K562 (cell line): ENCODE data around the gene GPNMB. TPM values are rescaled to one million over a fixed set of nuclear protein-coding genes. Genes with fewer than 3 reads are reported as not detected.

ENCODE experiments used
- ARID1B ChIP-seq: fragments of 450-650 bp; IDR thresholded peaks from 2 replicates; pipeline ENCODE4 v1.6.1; 2016; ENCODE audit warnings: antibody characterized with exemption, mild to moderate bottlenecking, inconsistent platforms
- CCNT2 ChIP-seq: IDR thresholded peaks from 2 replicates; pipeline ENCODE4 v1.6.1; 2011; ENCODE audit warnings: borderline replicate concordance, low read depth, mild to moderate bottlenecking, moderate library complexity, mixed read lengths, low read length; ENCODE audit not compliant: insufficient read length; ENCODE audit errors: extremely low read depth
- EWSR1 ChIP-seq: fragments of 450-650 bp; IDR thresholded peaks from 2 replicates; pipeline ENCODE4 v1.6.1; 2018; ENCODE audit warnings: borderline replicate concordance, mild to moderate bottlenecking, low read depth, moderate library complexity; ENCODE audit not compliant: partially characterized antibody
- HCFC1 ChIP-seq: IDR thresholded peaks from 2 replicates; pipeline ENCODE4 v1.6.1; 2012; ENCODE audit warnings: low read depth, low read length, improper control_type of control experiment
- HOXB6 ChIP-seq: fragments of 250-450 bp; sonication (Bioruptor Pico); IDR thresholded peaks from 2 replicates; pipeline ENCODE4 v1.5.1; 2022; ENCODE audit warnings: mild to moderate bottlenecking, borderline replicate concordance
- KLF1 ChIP-seq: fragments of 450-650 bp; IDR thresholded peaks from 2 replicates; pipeline ENCODE4 v1.6.1; 2016; ENCODE audit warnings: missing genetic modification characterization, missing compliant biosample characterization
- MEIS2 ChIP-seq: fragments of 450-650 bp; IDR thresholded peaks from 2 replicates; pipeline ENCODE4 v1.6.1; 2014; ENCODE audit warnings: mild to moderate bottlenecking; ENCODE audit not compliant: partially characterized antibody
- MXI1 ChIP-seq: IDR thresholded peaks from 2 replicates; pipeline ENCODE4 v1.6.1; 2011; ENCODE audit warnings: low read depth, mild to moderate bottlenecking, improper control_type of control experiment, low read length
- NFIX ChIP-seq: fragments of 250-450 bp; sonication (Bioruptor Pico); IDR thresholded peaks from 2 replicates; pipeline ENCODE4 v1.4.0; 2020; ENCODE audit warnings: low read depth, mild to moderate bottlenecking, moderate library complexity
- PRPF4 ChIP-seq: fragments of 200-400 bp; formaldehyde crosslinking; IDR thresholded peaks from one replicate; pipeline ENCODE4 v1.6.1; 2017; ENCODE audit warnings: low read length, low read depth, mild to moderate bottlenecking; ENCODE audit not compliant: insufficient read depth, poor library complexity, severe bottlenecking
- SIN3B ChIP-seq: fragments of 450-650 bp; IDR thresholded peaks from 2 replicates; pipeline ENCODE4 v1.6.1; 2017; ENCODE audit warnings: low read depth, mild to moderate bottlenecking, moderate library complexity
- SMARCB1 ChIP-seq: IDR thresholded peaks from 2 replicates; pipeline ENCODE4 v1.6.1; 2011; ENCODE audit warnings: improper control_type of control experiment, low read depth; ENCODE audit not compliant: insufficient read length
- SP1 ChIP-seq: sonication (generic); formaldehyde crosslinking; IDR thresholded peaks from 2 replicates; pipeline ENCODE4 v1.8.1; 2022; ENCODE audit warnings: mild to moderate bottlenecking, missing genetic modification reagents
- ZNF384 ChIP-seq: IDR thresholded peaks from 2 replicates; pipeline ENCODE4 v1.6.1; 2012; ENCODE audit warnings: low read depth, low read length, improper control_type of control experiment
- ZNF408 ChIP-seq: fragments of 250-450 bp; sonication (Bioruptor Pico); IDR thresholded peaks from 2 replicates; pipeline ENCODE4 v1.4.0; 2020; ENCODE audit warnings: low read depth, mild to moderate bottlenecking, moderate library complexity
- polyA plus RNA-seq, 8 experiments: library from polyadenylated mRNA; depleted of rRNA in 4 of 8; stranded (reverse) in 5 of 8; unstranded in 3 of 8; fragments of >200 nt; fragmentation: Nextera tagmentation in 2 of 8; fragmentation: Illumina TruSeq in 1 of 8; extraction: Ambion mirVana in 2 of 8; extraction: Trizol in 1 of 8; gene quantifications; 2 replicates each; pipeline versions ENCODE4 v1.2.1 to v1.2.3, GENCODE V29; 2011 to 2014; ENCODE audit warnings: inconsistent platforms in 1 of 8, missing spikeins in 1 of 8
- total RNA-seq, 7 experiments: library from RNA; depleted of rRNA in 6 of 7; stranded (reverse); fragments of >200 nt in 6 of 7; fragmentation: Illumina TruSeq in 2 of 7; extraction: Trizol in 2 of 7; gene quantifications; 2 replicates each; pipeline versions ENCODE4 v1.2.1 to v1.2.3, GENCODE V29; 2011 to 2021; ENCODE audit warnings: low replicate concordance in 1 of 7
- TF ChIP-seq, protein P1 (sequence below), 3 experiments: fragments of 200-800 bp in 1 of 3; sonication (Bioruptor generic) in 1 of 3; sonication (generic) in 1 of 3; formaldehyde crosslinking in 1 of 3; IDR thresholded peaks; 2 replicates each; pipeline versions ENCODE4 v1.6.1 to v1.8.0; 2016 to 2022; ENCODE audit warnings: mild to moderate bottlenecking in 2 of 3, missing compliant biosample characterization in 2 of 3, missing genetic modification characterization in 2 of 3, missing genetic modification reagents in 1 of 3
- TF ChIP-seq, protein P2 (sequence below): IDR thresholded peaks from 3 replicates; pipeline ENCODE4 v1.6.1; 2011; ENCODE audit warnings: borderline replicate concordance, mild to moderate bottlenecking, moderate library complexity; ENCODE audit not compliant: insufficient read length; ENCODE audit errors: extremely low read depth
- TF ChIP-seq, protein P3 (sequence below): fragments of 450-650 bp; IDR thresholded peaks from 2 replicates; pipeline ENCODE4 v1.6.1; 2016; ENCODE audit warnings: borderline replicate concordance

GPNMB gene
- total and polyA plus RNA-seq, 9 of the 15 experiments (the other 6 are each of a cell fraction or from before 2014, with no cell fraction given) = 0.15 to 0.72 (median 0.33) TPM

DNA sequence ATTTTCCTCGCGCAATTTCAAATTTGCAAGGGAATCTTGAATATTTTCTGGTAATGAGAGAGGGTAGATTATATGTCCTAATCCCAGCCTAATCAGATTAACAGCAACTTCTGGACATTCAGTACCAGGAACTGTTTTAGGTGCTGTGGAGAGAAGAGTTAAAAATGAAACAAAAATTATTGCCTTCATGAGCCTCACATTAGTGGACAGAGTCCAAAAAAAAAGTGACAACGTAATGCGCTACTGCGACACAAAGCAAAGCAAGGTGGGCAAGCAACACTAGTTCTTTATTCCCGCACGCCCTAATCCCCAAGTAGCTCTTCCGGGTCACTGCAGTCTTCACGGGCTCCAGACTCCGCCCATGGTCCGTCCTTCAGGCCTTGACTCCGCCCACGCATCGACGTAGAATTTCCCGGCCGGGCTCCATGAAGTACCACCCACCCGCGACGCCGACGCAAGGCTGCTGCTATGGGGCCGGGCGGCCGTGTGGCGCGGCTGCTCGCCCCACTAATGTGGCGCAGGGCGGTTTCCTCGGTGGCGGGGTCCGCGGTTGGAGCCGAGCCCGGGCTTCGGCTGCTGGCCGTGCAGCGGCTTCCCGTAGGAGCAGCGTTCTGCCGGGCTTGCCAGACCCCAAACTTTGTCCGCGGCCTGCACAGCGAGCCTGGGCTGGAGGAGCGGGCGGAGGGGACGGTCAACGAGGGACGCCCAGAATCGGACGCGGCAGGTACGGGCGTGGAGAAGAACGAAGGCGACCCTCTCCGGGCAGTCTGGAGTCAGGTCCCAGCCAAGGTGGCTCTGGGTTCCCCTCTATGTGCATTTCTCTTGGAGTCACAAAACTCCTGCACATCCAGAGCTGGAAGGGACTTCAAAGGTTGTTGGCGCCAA is 52.6 kb downstream of the GPNMB start, which contains the start of gene MALSU1 (continued):
- TF ChIP-seq NFIX (no peak), MXI1 (peak; percentile 35; the same call in 1 of the 2 replicates), ARID1B (no peak), SIN3B (peak; percentile 95), ZNF408 (CRISPR knock-in tag) (no peak), PRPF4 (no peak), EWSR1 (no peak), HCFC1 (peak; percentile 78), HOXB6 (CRISPR knock-in tag) (no peak), CCNT2 (peak; percentile 82), SMARCB1 (no peak), SP1 (peak; percentile 81; the same call in 1 of the 2 replicates), KLF1 (tag) (0 out of 2 replicates have a peak, but pooled peaks have one; percentile 31), ZNF384 (no peak), MEIS2 (peak; percentile 19)
- TF ChIP-seq, protein P1, sequence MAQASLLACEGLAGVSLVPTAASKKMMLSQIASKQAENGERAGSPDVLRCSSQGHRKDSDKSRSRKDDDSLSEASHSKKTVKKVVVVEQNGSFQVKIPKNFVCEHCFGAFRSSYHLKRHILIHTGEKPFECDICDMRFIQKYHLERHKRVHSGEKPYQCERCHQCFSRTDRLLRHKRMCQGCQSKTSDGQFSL (CRISPR knock-in tag; IDR thresholded peaks at IDR 0.05) = no peak
- TF ChIP-seq, protein P1 (tag; IDR thresholded peaks at IDR 0.05) = no peak
- TF ChIP-seq, protein P2, sequence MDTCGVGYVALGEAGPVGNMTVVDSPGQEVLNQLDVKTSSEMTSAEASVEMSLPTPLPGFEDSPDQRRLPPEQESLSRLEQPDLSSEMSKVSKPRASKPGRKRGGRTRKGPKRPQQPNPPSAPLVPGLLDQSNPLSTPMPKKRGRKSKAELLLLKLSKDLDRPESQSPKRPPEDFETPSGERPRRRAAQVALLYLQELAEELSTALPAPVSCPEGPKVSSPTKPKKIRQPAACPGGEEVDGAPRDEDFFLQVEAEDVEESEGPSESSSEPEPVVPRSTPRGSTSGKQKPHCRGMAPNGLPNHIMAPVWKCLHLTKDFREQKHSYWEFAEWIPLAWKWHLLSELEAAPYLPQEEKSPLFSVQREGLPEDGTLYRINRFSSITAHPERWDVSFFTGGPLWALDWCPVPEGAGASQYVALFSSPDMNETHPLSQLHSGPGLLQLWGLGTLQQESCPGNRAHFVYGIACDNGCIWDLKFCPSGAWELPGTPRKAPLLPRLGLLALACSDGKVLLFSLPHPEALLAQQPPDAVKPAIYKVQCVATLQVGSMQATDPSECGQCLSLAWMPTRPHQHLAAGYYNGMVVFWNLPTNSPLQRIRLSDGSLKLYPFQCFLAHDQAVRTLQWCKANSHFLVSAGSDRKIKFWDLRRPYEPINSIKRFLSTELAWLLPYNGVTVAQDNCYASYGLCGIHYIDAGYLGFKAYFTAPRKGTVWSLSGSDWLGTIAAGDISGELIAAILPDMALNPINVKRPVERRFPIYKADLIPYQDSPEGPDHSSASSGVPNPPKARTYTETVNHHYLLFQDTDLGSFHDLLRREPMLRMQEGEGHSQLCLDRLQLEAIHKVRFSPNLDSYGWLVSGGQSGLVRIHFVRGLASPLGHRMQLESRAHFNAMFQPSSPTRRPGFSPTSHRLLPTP = no peak
- TF ChIP-seq, protein P3, sequence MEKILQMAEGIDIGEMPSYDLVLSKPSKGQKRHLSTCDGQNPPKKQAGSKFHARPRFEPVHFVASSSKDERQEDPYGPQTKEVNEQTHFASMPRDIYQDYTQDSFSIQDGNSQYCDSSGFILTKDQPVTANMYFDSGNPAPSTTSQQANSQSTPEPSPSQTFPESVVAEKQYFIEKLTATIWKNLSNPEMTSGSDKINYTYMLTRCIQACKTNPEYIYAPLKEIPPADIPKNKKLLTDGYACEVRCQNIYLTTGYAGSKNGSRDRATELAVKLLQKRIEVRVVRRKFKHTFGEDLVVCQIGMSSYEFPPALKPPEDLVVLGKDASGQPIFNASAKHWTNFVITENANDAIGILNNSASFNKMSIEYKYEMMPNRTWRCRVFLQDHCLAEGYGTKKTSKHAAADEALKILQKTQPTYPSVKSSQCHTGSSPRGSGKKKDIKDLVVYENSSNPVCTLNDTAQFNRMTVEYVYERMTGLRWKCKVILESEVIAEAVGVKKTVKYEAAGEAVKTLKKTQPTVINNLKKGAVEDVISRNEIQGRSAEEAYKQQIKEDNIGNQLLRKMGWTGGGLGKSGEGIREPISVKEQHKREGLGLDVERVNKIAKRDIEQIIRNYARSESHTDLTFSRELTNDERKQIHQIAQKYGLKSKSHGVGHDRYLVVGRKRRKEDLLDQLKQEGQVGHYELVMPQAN = peak; percentile 95
